Activated CD4-positive, alpha-beta T cell treated with anti-CD3 and anti-CD28 coated beads for 24 hours (primary cell): Measurements from ENCODE around the gene TBC1D21.

Experiments
- DNase-seq, 2 donors: peaks; one replicate each; pipeline ENCODE4 v3.0.0-alpha.2; 2020; ENCODE audit warnings: low read depth in 2 of 2

Gene TBC1D21

GRCh38 chr15:73888224-73889041 lies 15.1 kb downstream of the TBC1D21 start:
- no peak for DNase-seq

GRCh38 chr15:73889053-73889761 lies 15.8 kb downstream of the TBC1D21 start:
- DNase-seq = no peak

GRCh38 chr15:73889762-73890124 lies 16.4 kb downstream of the TBC1D21 start:
- no peak for DNase-seq

GRCh38 chr15:73891328-73892315 lies 18.3 kb downstream of the TBC1D21 start:
- no peak for DNase-seq

- no peak for DNase-seq
Measured at GRCh38 chr15:73892446-73893226, 19.3 kb downstream of the TBC1D21 start.

GRCh38 chr15:73894133-73894814 lies 20.9 kb downstream of the TBC1D21 start:
- no peak for DNase-seq

GRCh38 chr15:73897441-73898261 lies 24.3 kb downstream of the TBC1D21 start:
- peak; percentile 46 to 49 for DNase-seq

GRCh38 chr15:73899197-73900094 lies 26.1 kb downstream of the TBC1D21 start:
- DNase-seq = no peak

- no peak for DNase-seq
Measured at GRCh38 chr15:73900095-73900712, 26.8 kb downstream of the TBC1D21 start.

- no peak for DNase-seq
Measured at GRCh38 chr15:73901126-73901810, 27.9 kb downstream of the TBC1D21 start.

- no peak for DNase-seq
Measured at GRCh38 chr15:73902121-73903020, 29.0 kb downstream of the TBC1D21 start.

GRCh38 chr15:73904026-73904815 lies 30.9 kb downstream of the TBC1D21 start:
- no peak for DNase-seq

GRCh38 chr15:73905225-73905827 lies 32.0 kb downstream of the TBC1D21 start:
- DNase-seq = no peak

- DNase-seq = no peak
Measured at GRCh38 chr15:73906346-73907034, 33.1 kb downstream of the TBC1D21 start.

- DNase-seq = no peak
Measured at GRCh38 chr15:73907035-73907408, 33.7 kb downstream of the TBC1D21 start.
